WI38 (cell line): ENCODE results near the gene LEF1.

ENCODE experiments used
- H3K4me3 ChIP-seq: 2 replicates; pipeline ENCODE4 v1.5.1; 2011; ENCODE audit warnings: low read depth, mild to moderate bottlenecking, control low read depth, low read length
- TF ChIP-seq, protein P1 (sequence below): IDR thresholded peaks from 2 replicates; pipeline ENCODE4 v1.5.1; 2012; ENCODE audit warnings: low read depth, mild to moderate bottlenecking, control low read depth, low read length

Gene LEF1

DNA sequence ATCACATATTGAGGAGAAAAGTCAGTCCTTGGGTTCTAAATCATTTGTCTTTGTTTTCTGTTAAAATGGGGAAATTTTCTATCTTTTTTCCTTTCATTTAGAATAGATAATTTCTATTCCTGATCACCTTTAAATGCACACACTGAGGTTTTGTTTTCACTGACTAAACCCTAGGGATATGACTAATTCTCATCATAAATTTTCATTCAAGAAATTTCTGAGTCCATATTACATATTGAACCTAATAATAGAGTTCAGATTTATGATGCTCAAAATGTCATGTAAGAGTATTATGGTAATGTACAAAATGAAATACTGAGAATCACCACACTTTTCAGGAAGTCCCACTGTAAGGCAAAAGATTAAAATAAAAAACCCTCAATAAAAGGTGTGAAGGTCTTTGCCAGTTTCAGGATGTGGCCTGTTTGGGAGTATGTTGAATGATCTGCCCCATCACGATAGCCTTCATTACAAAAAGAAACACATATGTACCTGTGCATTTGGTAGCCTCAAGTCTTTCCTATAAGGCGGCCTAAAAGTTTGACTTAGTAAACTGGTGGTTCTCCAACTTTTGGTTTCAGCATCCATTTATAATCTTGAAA lies 49.4 kb downstream of the LEF1 start:
- H3K4me3 ChIP-seq = no peak overlapping the region
- TF ChIP-seq, protein P1, sequence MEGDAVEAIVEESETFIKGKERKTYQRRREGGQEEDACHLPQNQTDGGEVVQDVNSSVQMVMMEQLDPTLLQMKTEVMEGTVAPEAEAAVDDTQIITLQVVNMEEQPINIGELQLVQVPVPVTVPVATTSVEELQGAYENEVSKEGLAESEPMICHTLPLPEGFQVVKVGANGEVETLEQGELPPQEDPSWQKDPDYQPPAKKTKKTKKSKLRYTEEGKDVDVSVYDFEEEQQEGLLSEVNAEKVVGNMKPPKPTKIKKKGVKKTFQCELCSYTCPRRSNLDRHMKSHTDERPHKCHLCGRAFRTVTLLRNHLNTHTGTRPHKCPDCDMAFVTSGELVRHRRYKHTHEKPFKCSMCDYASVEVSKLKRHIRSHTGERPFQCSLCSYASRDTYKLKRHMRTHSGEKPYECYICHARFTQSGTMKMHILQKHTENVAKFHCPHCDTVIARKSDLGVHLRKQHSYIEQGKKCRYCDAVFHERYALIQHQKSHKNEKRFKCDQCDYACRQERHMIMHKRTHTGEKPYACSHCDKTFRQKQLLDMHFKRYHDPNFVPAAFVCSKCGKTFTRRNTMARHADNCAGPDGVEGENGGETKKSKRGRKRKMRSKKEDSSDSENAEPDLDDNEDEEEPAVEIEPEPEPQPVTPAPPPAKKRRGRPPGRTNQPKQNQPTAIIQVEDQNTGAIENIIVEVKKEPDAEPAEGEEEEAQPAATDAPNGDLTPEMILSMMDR = no peak

DNA sequence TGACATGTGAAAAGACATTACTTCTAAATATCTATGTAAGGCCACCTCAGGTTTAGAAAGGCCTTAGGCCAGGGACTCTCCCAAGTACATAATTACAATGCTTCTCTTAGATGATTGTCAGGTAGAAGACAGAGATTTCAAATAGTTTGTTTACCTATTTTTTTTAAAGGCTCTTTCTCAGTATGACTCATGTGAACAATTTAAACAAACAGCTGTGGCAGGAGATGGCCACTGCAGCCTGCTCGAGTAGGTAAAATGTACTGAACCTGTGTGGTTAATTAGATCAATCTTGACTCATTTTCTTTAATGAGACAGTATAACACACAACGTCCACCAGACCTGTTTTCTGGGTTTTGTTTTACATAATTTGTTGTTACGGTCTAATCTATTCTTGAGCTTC lies 50.2 kb downstream of the LEF1 start:
- H3K4me3 ChIP-seq = no peak overlapping the region
- TF ChIP-seq, protein P1 = no peak

DNA sequence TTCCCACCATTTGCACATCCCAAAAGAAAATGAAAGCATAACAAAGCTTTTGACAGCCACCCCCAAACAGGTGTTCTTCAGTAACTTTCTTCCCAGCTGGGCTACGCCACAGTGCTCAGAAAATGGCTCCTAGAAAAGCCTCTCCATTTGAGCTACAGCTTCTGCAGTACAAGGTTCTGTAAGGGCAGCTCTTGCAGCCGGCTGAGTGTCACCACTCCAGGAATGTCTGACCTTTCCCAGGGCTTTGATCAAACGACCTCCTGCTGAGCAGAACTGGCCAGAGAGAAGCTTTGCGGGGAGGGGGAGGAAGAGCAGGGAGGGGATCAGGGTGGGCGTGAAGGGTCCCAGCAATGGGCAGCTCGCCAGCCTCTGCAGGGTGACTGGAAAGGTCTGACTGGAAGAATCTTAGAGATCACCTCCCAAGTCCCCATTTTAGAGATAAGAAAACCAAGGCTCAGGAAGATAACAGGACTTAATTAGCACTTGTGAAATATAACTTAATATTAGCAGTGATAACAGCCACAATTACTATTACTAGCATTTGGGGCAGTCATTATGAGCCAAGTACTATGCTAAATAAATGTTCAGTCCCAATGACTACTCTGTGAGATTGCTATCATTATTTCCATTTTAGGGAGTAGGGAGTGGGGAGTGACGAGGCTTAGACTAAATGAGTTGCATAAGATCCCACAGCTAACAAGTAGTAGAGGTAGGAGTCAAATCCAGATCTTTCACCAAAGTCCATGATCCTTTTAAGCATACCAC lies 51.1 kb downstream of the LEF1 start:
- TF ChIP-seq, protein P1 = no peak
- H3K4me3 ChIP-seq = no peak overlapping the region

GRCh38 chr4:108116423-108117168 lies 52.1 kb downstream of the LEF1 start:
- H3K4me3 ChIP-seq = no peak overlapping the region
- TF ChIP-seq, protein P1 = no peak

- TF ChIP-seq, protein P1 = no peak
- no peak overlapping the region for H3K4me3 ChIP-seq
Measured at GRCh38 chr4:108115168-108115526, 53.6 kb downstream of the LEF1 start.

GRCh38 chr4:108114503-108114902 lies 54.2 kb downstream of the LEF1 start:
- TF ChIP-seq, protein P1 = no peak

DNA sequence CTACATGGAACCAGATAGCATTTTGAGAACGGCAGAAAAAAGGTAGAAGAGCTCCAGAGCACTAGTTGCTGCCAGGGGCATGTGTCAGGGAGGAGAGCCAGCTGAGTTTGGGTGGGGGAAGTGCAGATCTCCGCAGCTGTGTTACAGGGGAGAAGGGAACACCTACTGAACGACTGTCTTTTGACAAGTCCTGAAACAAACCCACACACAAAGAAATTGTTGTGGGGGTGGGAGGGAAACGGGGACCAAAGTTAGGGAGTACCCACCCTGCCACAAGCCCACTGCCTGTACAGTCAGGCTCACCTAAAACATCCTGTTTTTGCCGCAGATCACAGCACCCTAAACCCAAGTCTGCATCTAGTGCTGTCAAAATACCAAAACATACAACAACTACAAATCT lies 55.5 kb downstream of the LEF1 start:
- TF ChIP-seq, protein P1 = no peak
- no peak overlapping the region for H3K4me3 ChIP-seq

More at GRCh38 chr4:108114503-108114902, 54.2 kb downstream of the LEF1 start:
- H3K4me3 ChIP-seq = no peak overlapping the region
